T-cell (primary cell): ENCODE measurements around the gene KCNIP4. TPM values are rescaled to one million over a fixed set of nuclear protein-coding genes. Genes with fewer than 3 reads are reported as not detected.

Experiments used
- ATAC-seq, 4 experiments: fragments of 200-7000 bp in 3 of 4; fragments of 150-1000 bp in 1 of 4; cut with Tn5 transposase; replicated peaks in 1 of 4; 1 replicate in 3 of 4; 2 replicates in 1 of 4; pipeline ENCODE4 v1.10.0; 2021; ENCODE audit warnings: moderate library complexity in 3 of 4, mild to moderate bottlenecking in 2 of 4, moderate number of reproducible peaks in 1 of 4
- CTCF ChIA-PET, 2 donors: fragments of 300-600 bp; sonication (Branson Sonifier 250); formaldehyde crosslinking; loops; one replicate each; lab custom pipeline; 2022; ENCODE audit warnings: antibody characterized with exemption in 2 of 2; lab: Charles Lee
- POLR2A ChIA-PET, 2 donors: fragments of 300-600 bp; sonication (Branson Sonifier 250); formaldehyde crosslinking; loops; one replicate each; lab custom pipeline; 2022; ENCODE audit warnings: antibody characterized with exemption in 2 of 2; lab: Charles Lee
- DNase-seq, 35 experiments: peaks; one replicate each; pipeline versions ENCODE4 v3.0.0 to v3.0.0-alpha.2; 2013 to 2023
- H3K27ac ChIP-seq: one replicate; pipeline ENCODE4 v1.5.1; 2013; ENCODE audit warnings: low read length
- H3K27me3 ChIP-seq, 2 experiments: replicated peaks in 1 of 2; 1 replicate in 1 of 2; 2 replicates in 1 of 2; pipeline versions ENCODE4 v1.6.1 to v1.7.0; 2013; ENCODE audit warnings: low read length in 1 of 2, mixed read lengths in 1 of 2; ENCODE audit not compliant: control insufficient read depth in 2 of 2, insufficient read depth in 2 of 2; ENCODE audit errors: extremely low read depth in 1 of 2
- H3K36me3 ChIP-seq, 2 donors: 1 replicate in 1 of 2; 2 replicates in 1 of 2; pipeline versions ENCODE4 v1.6.1 to v1.7.0; 2013; ENCODE audit warnings: low read length in 1 of 2; ENCODE audit not compliant: control insufficient read depth in 2 of 2, insufficient read depth in 1 of 2; ENCODE audit errors: extremely low read depth in 1 of 2
- H3K4me1 ChIP-seq, 2 experiments: 1 replicate in 1 of 2; 2 replicates in 1 of 2; pipeline versions ENCODE4 v1.6.1 to v1.7.0; 2013; ENCODE audit warnings: low read length in 2 of 2, mixed read lengths in 1 of 2; ENCODE audit not compliant: insufficient read depth in 2 of 2, control insufficient read depth in 1 of 2; ENCODE audit errors: extremely low read depth in 1 of 2
- H3K4me3 ChIP-seq, 2 donors: 1 replicate in 1 of 2; 2 replicates in 1 of 2; pipeline versions ENCODE4 v1.5.1 to v1.7.0; 2013; ENCODE audit warnings: mild to moderate bottlenecking in 2 of 2, low read length in 1 of 2, moderate library complexity in 1 of 2; ENCODE audit not compliant: control insufficient read depth in 1 of 2; ENCODE audit errors: extremely low read depth in 1 of 2
- H3K9me3 ChIP-seq: 2 replicates; pipeline ENCODE4 v1.7.0; 2013
- H3K27ac Mint-ChIP-seq, 2 donors: one replicate each; pipeline ENCODE4 v1.8.0; 2020 to 2021; ENCODE audit warnings: mild to moderate bottlenecking in 2 of 2, mixed read lengths in 2 of 2
- H3K27me3 Mint-ChIP-seq, 2 donors: one replicate each; pipeline ENCODE4 v1.8.0; 2021 to 2022; ENCODE audit warnings: mixed read lengths in 2 of 2
- H3K36me3 Mint-ChIP-seq: one replicate; pipeline ENCODE4 v1.8.0; 2021; ENCODE audit warnings: mixed read lengths
- H3K4me1 Mint-ChIP-seq, 3 donors: one replicate each; pipeline ENCODE4 v1.8.0; 2020 to 2022; ENCODE audit warnings: mixed read lengths in 3 of 3, mild to moderate bottlenecking in 1 of 3
- H3K4me3 Mint-ChIP-seq, 3 donors: one replicate each; pipeline ENCODE4 v1.8.0; 2020 to 2022; ENCODE audit warnings: mild to moderate bottlenecking in 3 of 3, mixed read lengths in 3 of 3, moderate library complexity in 3 of 3
- H3K9me3 Mint-ChIP-seq, 3 donors: one replicate each; pipeline ENCODE4 v1.8.0; 2020 to 2022; ENCODE audit warnings: mixed read lengths in 3 of 3
- WGBS: methylation state at CpG from one replicate; pipeline ENCODE4 v1.1.5; 2013; ENCODE audit warnings: missing lambda C conversion rate; ENCODE audit not compliant: insufficient coverage; 5-methylcytosine and 5-hydroxymethylcytosine counted together
- total RNA-seq, 35 experiments: library from RNA in 6 of 35; stranded (reverse) in 6 of 35; fragments of 120-200 nt in 1 of 35; gene quantifications; one replicate each; pipeline versions ENCODE4 v1.2.1 to v1.2.4 and lab custom pipeline; 2013 to 2026

KCNIP4 gene
- total RNA-seq, 5 donors from 2014 or later (not counting 1 experiment from before 2014, with no cell fraction given): not detected

- Histone ChIP-seq H3K4me1 (no peaks in the 10 kb centered on the region), H3K27ac (no peak overlapping the region), H3K36me3 (no peaks in the 10 kb centered on the region), H3K4me3 (no peak overlapping the region), H3K27me3 (no peaks in the 10 kb centered on the region), H3K9me3 (no peaks in the 10 kb centered on the region)
- Mint-ChIP-seq H3K9me3 (peaks cover 3 to 12% (median 9%) of the 10 kb centered on the region in 3 donors), H3K36me3 (no peaks in the 10 kb centered on the region), H3K27ac (no peak overlapping the region), H3K4me1 (no peaks in the 10 kb centered on the region), H3K4me3 (no peak overlapping the region), H3K27me3 (no peaks in the 10 kb centered on the region)
- 62% methylated on average over 2 of the region's 6 CpGs for WGBS
- ChIA-PET POLR2A (no interaction called here), CTCF (no interaction called here)
- DNase-seq (no peak), ATAC-seq (no peak)
Observed at GRCh38 chr4:21722157-21722839, 226.3 kb downstream of the KCNIP4 start.

GRCh38 chr4:21716531-21716930, 232.0 kb downstream of the KCNIP4 start:
- H3K27ac Mint-ChIP-seq: no peak overlapping the region
- CTCF ChIA-PET: no interaction called here
- WGBS: no CpG with 5 or more reads among the region's 6 CpGs
- no peak overlapping the region for H3K4me3 Mint-ChIP-seq
- Histone ChIP-seq H3K36me3 (no peaks in the 10 kb centered on the region), H3K27me3 (no peaks in the 10 kb centered on the region), H3K9me3 (no peaks in the 10 kb centered on the region), H3K4me3 (no peak overlapping the region), H3K27ac (no peak overlapping the region), H3K4me1 (no peaks in the 10 kb centered on the region)
- peaks cover 3 to 7% (median 6%) of the 10 kb centered on the region in 3 donors for H3K9me3 Mint-ChIP-seq
- H3K27me3 Mint-ChIP-seq: no peaks in the 10 kb centered on the region
- H3K4me1 Mint-ChIP-seq: no peaks in the 10 kb centered on the region
- no peaks in the 10 kb centered on the region for H3K36me3 Mint-ChIP-seq
- POLR2A ChIA-PET: no interaction called here
- DNase-seq (no peak), ATAC-seq (no peak)

GRCh38 chr4:21710179-21710835, 238.3 kb downstream of the KCNIP4 start:
- Histone ChIP-seq H3K4me3 (no peak overlapping the region), H3K27me3 (no peaks in the 10 kb centered on the region), H3K9me3 (no peaks in the 10 kb centered on the region), H3K36me3 (no peaks in the 10 kb centered on the region), H3K4me1 (no peaks in the 10 kb centered on the region), H3K27ac (no peak overlapping the region)
- no peaks in the 10 kb centered on the region for H3K4me1 Mint-ChIP-seq
- H3K27ac Mint-ChIP-seq: no peak overlapping the region
- no peaks in the 10 kb centered on the region for H3K27me3 Mint-ChIP-seq
- peaks cover 0 to 5% (median 2%) of the 10 kb centered on the region in 3 donors for H3K9me3 Mint-ChIP-seq
- DNase-seq (no peak), ATAC-seq (no peak)
- no peaks in the 10 kb centered on the region for H3K36me3 Mint-ChIP-seq
- H3K4me3 Mint-ChIP-seq: no peak overlapping the region
- CTCF ChIA-PET: no interaction called here
- POLR2A ChIA-PET: no interaction called here
- WGBS: 63% methylated on average over 4 of the region's 6 CpGs

GRCh38 chr4:21709761-21710160, 238.8 kb downstream of the KCNIP4 start:
- H3K4me1 ChIP-seq: no peaks in the 10 kb centered on the region
- H3K27me3 ChIP-seq: no peaks in the 10 kb centered on the region
- DNase-seq (no peak), ATAC-seq (no peak)
- ChIA-PET CTCF (no interaction called here), POLR2A (no interaction called here)
- H3K36me3 Mint-ChIP-seq: no peaks in the 10 kb centered on the region
- peaks cover 0 to 5% (median 2%) of the 10 kb centered on the region in 3 donors for H3K9me3 Mint-ChIP-seq
- H3K4me3 ChIP-seq: no peak overlapping the region
- H3K4me1 Mint-ChIP-seq: no peaks in the 10 kb centered on the region
- no peak overlapping the region for H3K4me3 Mint-ChIP-seq
- H3K27ac ChIP-seq: no peak overlapping the region
- H3K9me3 ChIP-seq: no peaks in the 10 kb centered on the region
- no peaks in the 10 kb centered on the region for H3K36me3 ChIP-seq
- no peaks in the 10 kb centered on the region for H3K27me3 Mint-ChIP-seq
- no peak overlapping the region for H3K27ac Mint-ChIP-seq

GRCh38 chr4:21709031-21709430, 239.5 kb downstream of the KCNIP4 start:
- ChIA-PET CTCF (no interaction called here), POLR2A (no interaction called here)
- Histone ChIP-seq H3K4me1 (no peaks in the 10 kb centered on the region), H3K9me3 (no peaks in the 10 kb centered on the region), H3K4me3 (no peak overlapping the region), H3K27me3 (no peaks in the 10 kb centered on the region), H3K27ac (no peak overlapping the region), H3K36me3 (no peaks in the 10 kb centered on the region)
- no peaks in the 10 kb centered on the region for H3K4me1 Mint-ChIP-seq
- no peak overlapping the region for H3K27ac Mint-ChIP-seq
- H3K36me3 Mint-ChIP-seq: no peaks in the 10 kb centered on the region
- DNase-seq: no peak
- no peaks in the 10 kb centered on the region for H3K27me3 Mint-ChIP-seq
- ATAC-seq: no peak
- WGBS: no CpG with 5 or more reads among the region's 1 CpG
- peaks cover 0 to 5% (median 2%) of the 10 kb centered on the region in 3 donors for H3K9me3 Mint-ChIP-seq
- H3K4me3 Mint-ChIP-seq: no peak overlapping the region

- H3K4me1 Mint-ChIP-seq: no peaks in the 10 kb centered on the region
Observed at GRCh38 chr4:21699446-21699845, 249.1 kb downstream of the KCNIP4 start.

More at GRCh38 chr4:21699446-21699845, 249.1 kb downstream of the KCNIP4 start:
- H3K4me3 ChIP-seq: no peak overlapping the region
- no peak overlapping the region for H3K27ac Mint-ChIP-seq
- no peak overlapping the region for H3K4me3 Mint-ChIP-seq
- no peak overlapping the region for H3K27ac ChIP-seq
- peaks cover 3 to 6% (median 6%) of the 10 kb centered on the region in 3 donors for H3K9me3 Mint-ChIP-seq
- no peaks in the 10 kb centered on the region for H3K36me3 Mint-ChIP-seq
- POLR2A ChIA-PET: no interaction called here
- DNase-seq: no peak
- CTCF ChIA-PET: no interaction called here
- peaks cover 0 to 3% of the 10 kb centered on the region in 2 experiments for H3K27me3 ChIP-seq
- H3K27me3 Mint-ChIP-seq: peaks cover 0 to 7% of the 10 kb centered on the region in 2 donors
- ATAC-seq: no peak
- 54% methylated on average over 4 of the region's 4 CpGs for WGBS
- H3K9me3 ChIP-seq: no peaks in the 10 kb centered on the region
- H3K4me1 ChIP-seq: no peaks in the 10 kb centered on the region
- no peaks in the 10 kb centered on the region for H3K36me3 ChIP-seq
